Neural cell (in vitro differentiated cells): ENCODE data around the gene SLC25A25.

ENCODE experiments used
- EZH2 ChIP-seq: fragments of 200-600, 300-800 bp; shearing (Covaris generic), sonication (generic); IDR thresholded peaks from 2 replicates; pipeline ENCODE4 v1.6.1; 2014; ENCODE audit warnings: antibody characterized with exemption, low read length, borderline replicate concordance, mild to moderate bottlenecking; ENCODE audit not compliant: insufficient read depth, poor library complexity, severe bottlenecking
- POLR2AphosphoS5 ChIP-seq: IDR thresholded peaks from 2 replicates; pipeline ENCODE4 v1.6.1; 2012
- TF ChIP-seq, protein P1 (sequence below): fragments of 450-650 bp; IDR thresholded peaks from 2 replicates; pipeline ENCODE4 v1.5.1; 2014; ENCODE audit warnings: antibody characterized with exemption, mild to moderate bottlenecking, moderate library complexity; ENCODE audit not compliant: poor library complexity, severe bottlenecking

GRCh38 chr9:128120741-128121465, 52.9 kb downstream of the SLC25A25 start:
- no peak for TF ChIP-seq EZH2
- TF ChIP-seq, protein P1, sequence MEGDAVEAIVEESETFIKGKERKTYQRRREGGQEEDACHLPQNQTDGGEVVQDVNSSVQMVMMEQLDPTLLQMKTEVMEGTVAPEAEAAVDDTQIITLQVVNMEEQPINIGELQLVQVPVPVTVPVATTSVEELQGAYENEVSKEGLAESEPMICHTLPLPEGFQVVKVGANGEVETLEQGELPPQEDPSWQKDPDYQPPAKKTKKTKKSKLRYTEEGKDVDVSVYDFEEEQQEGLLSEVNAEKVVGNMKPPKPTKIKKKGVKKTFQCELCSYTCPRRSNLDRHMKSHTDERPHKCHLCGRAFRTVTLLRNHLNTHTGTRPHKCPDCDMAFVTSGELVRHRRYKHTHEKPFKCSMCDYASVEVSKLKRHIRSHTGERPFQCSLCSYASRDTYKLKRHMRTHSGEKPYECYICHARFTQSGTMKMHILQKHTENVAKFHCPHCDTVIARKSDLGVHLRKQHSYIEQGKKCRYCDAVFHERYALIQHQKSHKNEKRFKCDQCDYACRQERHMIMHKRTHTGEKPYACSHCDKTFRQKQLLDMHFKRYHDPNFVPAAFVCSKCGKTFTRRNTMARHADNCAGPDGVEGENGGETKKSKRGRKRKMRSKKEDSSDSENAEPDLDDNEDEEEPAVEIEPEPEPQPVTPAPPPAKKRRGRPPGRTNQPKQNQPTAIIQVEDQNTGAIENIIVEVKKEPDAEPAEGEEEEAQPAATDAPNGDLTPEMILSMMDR = no peak
- TF ChIP-seq POLR2AphosphoS5 = no peak
